HepG2 (cell line): Measurements from ENCODE around the gene PRKAR1B. TPM values are rescaled to one million over a fixed set of nuclear protein-coding genes. Genes with fewer than 3 reads are reported as not detected.

Experiments
- ATAC-seq: fragments of 200-7000 bp; cut with Tn5 transposase; 3 replicates; pipeline ENCODE4 v1.9.1; 2020; ENCODE audit warnings: mild to moderate bottlenecking, moderate library complexity
- BruUV-seq: library from RNA; stranded (reverse); fragments of 400-500 nt; replicated peaks from 2 replicates; lab custom pipeline; 2021; lab: Mats Ljungman, UMichigan
- CTCF ChIA-PET: fragments of 300-600 bp; formaldehyde crosslinking; extraction: SDS; loops from one replicate; lab custom pipeline; 2021; ENCODE audit warnings: low total read pairs, inconsistent platforms, low intra/inter-chr PET ratio; lab: Yijun Ruan, JAX
- POLR2A ChIA-PET: fragments of 350-600 bp; sonication (Branson Sonifier 250); formaldehyde crosslinking; loops from one replicate; lab custom pipeline; 2020; ENCODE audit warnings: antibody characterized with exemption, inconsistent platforms; lab: Yijun Ruan, JAX
- DNase-seq: peaks from one replicate; pipeline ENCODE4 v3.0.0-alpha.2; 2015; ENCODE audit warnings: low spot score
- FAIRE-seq: peaks from 3 replicates; lab custom pipeline; 2011; peaks lifted over from hg19 to GRCh38; lab: Jason Lieb, UNC
- H2AFZ ChIP-seq: one replicate; pipeline ENCODE4 v1.6.1; 2011; ENCODE audit warnings: low read length, inconsistent platforms
- H3K27ac ChIP-seq: fragments of 300-600 bp; 3 replicates; pipeline ENCODE4 v1.8.0; 2011; ENCODE audit warnings: mixed run types, mild to moderate bottlenecking, mixed read lengths, low read length, inconsistent platforms; ENCODE audit not compliant: insufficient read depth; ENCODE audit errors: extremely low read length
- H3K27me3 ChIP-seq, 2 experiments: fragments of 200-600 bp in 1 of 2; 2 replicates in 1 of 2; 3 replicates in 1 of 2; pipeline versions ENCODE4 v1.6.0 to v1.8.0; 2011; ENCODE audit warnings: low read length in 2 of 2, mild to moderate bottlenecking in 2 of 2, moderate library complexity in 2 of 2, inconsistent platforms in 1 of 2; ENCODE audit not compliant: insufficient read depth in 2 of 2, control insufficient read depth in 1 of 2
- H3K36me3 ChIP-seq, 2 experiments: fragments of 200-600 bp in 1 of 2; replicated peaks in 1 of 2; 2 replicates in 1 of 2; 3 replicates in 1 of 2; pipeline versions ENCODE4 v1.5.1 to v1.8.0; 2011; ENCODE audit warnings: low read length in 2 of 2, inconsistent platforms in 1 of 2; ENCODE audit not compliant: insufficient read depth in 2 of 2, control insufficient read depth in 1 of 2
- H3K4me1 ChIP-seq: 2 replicates; pipeline ENCODE4 v1.5.1; 2012; ENCODE audit warnings: low read length, inconsistent platforms; ENCODE audit not compliant: insufficient read depth
- H3K4me2 ChIP-seq: 2 replicates; pipeline ENCODE4 v1.6.0; 2011; ENCODE audit warnings: low read depth, low read length, inconsistent platforms
- H3K4me3 ChIP-seq, 3 experiments: fragments of 200-600 bp in 1 of 3; sonication (generic), shearing (Covaris generic) in 1 of 3; replicated peaks in 1 of 3; 2 replicates each; pipeline ENCODE4 v1.5.1; 2011 to 2016; ENCODE audit warnings: low read length in 3 of 3, inconsistent platforms in 2 of 3, low read depth in 2 of 3, mild to moderate bottlenecking in 2 of 3, control low read depth in 1 of 3, mixed read lengths in 1 of 3; ENCODE audit not compliant: insufficient read depth in 1 of 3
- H3K79me2 ChIP-seq: one replicate; pipeline ENCODE4 v1.6.1; 2011; ENCODE audit warnings: low read length, inconsistent platforms; ENCODE audit not compliant: insufficient read depth
- H3K9ac ChIP-seq: 2 replicates; pipeline ENCODE4 v1.6.0; 2011; ENCODE audit warnings: mild to moderate bottlenecking, low read depth, low read length, inconsistent platforms; ENCODE audit not compliant: insufficient read depth
- H3K9me3 ChIP-seq: 2 replicates; pipeline ENCODE4 v1.5.1; 2012; ENCODE audit warnings: mild to moderate bottlenecking, low read length
- H4K20me1 ChIP-seq: 2 replicates; pipeline ENCODE4 v1.6.0; 2011; ENCODE audit warnings: inconsistent platforms, mild to moderate bottlenecking, low read length, moderate library complexity; ENCODE audit not compliant: insufficient read depth
- FOXK2 ChIP-seq: fragments of 450-650 bp; IDR thresholded peaks from 2 replicates; pipeline ENCODE4 v1.6.1; 2016
- NR2F2 ChIP-seq: IDR thresholded peaks from 2 replicates; pipeline ENCODE4 v1.6.1; 2012; ENCODE audit warnings: low read depth, inconsistent platforms, borderline replicate concordance
- ZNF430 ChIP-seq: sonication (generic); formaldehyde crosslinking; IDR thresholded peaks from 2 replicates; pipeline ENCODE4 v1.9.0; 2021; ENCODE audit warnings: mild to moderate bottlenecking, missing genetic modification reagents
- WGBS: methylation state at CpG from one replicate; pipeline ENCODE4 v1.1.6; 2017; ENCODE audit warnings: low lambda C conversion rate; 5-methylcytosine and 5-hydroxymethylcytosine counted together
- in situ Hi-C: cut with HindIII; loops from 2 replicates; pipeline ENCODE4 v1.10.0; 2017; ENCODE audit warnings: low pct_unique_long_range_greater_than_20kb; ENCODE audit not compliant: extremely low pct_ligation_motif_present
- intact Hi-C: fragments of 100-400 bp; cut with micrococcal nuclease; formaldehyde crosslinking; loops from one replicate; pipeline ENCODE4 v1.10.0; 2022; ENCODE audit not compliant: unreplicated experiment
- polyA plus RNA-seq, 8 experiments: library from polyadenylated mRNA; depleted of rRNA in 3 of 8; stranded (reverse) in 7 of 8; unstranded in 1 of 8; fragments of >200 nt; fragmentation: Illumina TruSeq in 4 of 8; extraction: Trizol in 4 of 8; gene quantifications; 2 replicates each; pipeline versions ENCODE4 v1.2.1 to v1.2.3, GENCODE V29; 2011 to 2016; ENCODE audit warnings: low read depth in 4 of 8, missing spikeins in 1 of 8, mixed read lengths in 1 of 8; ENCODE audit not compliant: insufficient read depth in 1 of 8
- total RNA-seq, 5 experiments: library from RNA; depleted of rRNA; stranded (reverse); fragments of >200 nt; fragmentation: Illumina TruSeq; extraction: Trizol; gene quantifications; 2 replicates each; pipeline ENCODE4 v1.2.3, GENCODE V29; 2016; ENCODE audit warnings: low read depth in 1 of 5
- TF ChIP-seq, protein P1 (sequence below): IDR thresholded peaks from 2 replicates; pipeline ENCODE4 v1.6.1; 2016; ENCODE audit warnings: low read depth, control low read depth
- TF ChIP-seq, protein P2 (sequence below): sonication (generic); formaldehyde crosslinking; IDR thresholded peaks from 2 replicates; pipeline ENCODE4 v1.8.0; 2022; ENCODE audit warnings: low read depth, missing genetic modification reagents
- TF ChIP-seq, protein P3 (sequence below): sonication (generic); formaldehyde crosslinking; conservative IDR thresholded peaks from 2 replicates; pipeline ENCODE4 v1.4.0; 2020; ENCODE audit warnings: missing genetic modification reagents

The PRKAR1B gene
- total and polyA plus RNA-seq, 2 of the 13 experiments (the other 11 are each of a cell fraction or from before 2014, with no cell fraction given) = 7.9 to 28.2 TPM

DNA sequence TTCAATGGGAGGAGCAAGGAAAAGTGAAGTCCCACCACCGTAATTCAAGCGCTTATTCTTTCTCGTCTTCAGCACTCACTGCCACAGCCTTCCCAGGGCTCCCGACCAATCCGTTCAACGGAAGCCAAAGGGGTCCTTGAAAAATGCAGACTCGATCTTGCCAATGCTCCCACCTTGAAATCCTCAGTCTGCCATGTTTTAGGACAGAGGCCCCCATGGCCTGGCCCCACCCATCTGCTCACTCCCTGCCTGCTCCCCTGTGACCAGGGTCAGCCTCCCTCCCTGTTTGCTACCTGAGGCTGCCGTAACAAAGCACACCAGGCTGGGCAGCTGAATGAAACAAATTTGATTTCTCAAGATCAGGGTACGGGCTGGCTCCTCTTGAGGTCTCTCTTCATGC, 3.5 kb downstream of the PRKAR1B start:
- CTCF ChIA-PET = no interaction called here
- no peak overlapping the region for H3K27ac ChIP-seq
- no TSS peak for BruUV-seq
- peaks cover 5% of the 10 kb centered on the region; the same call in 1 of the 2 replicates for H3K9me3 ChIP-seq
- FAIRE-seq = no peak
- peaks cover 4 to 14% of the 10 kb centered on the region in 2 experiments; a peak in 2 of 5 replicates for H3K36me3 ChIP-seq
- no peak overlapping the region for H3K4me3 ChIP-seq
- WGBS = 98% methylated on average over 8 of the region's 9 CpGs
- H3K4me1 ChIP-seq = peaks cover 25% of the 10 kb centered on the region
- H4K20me1 ChIP-seq = no peaks in the 10 kb centered on the region
- TF ChIP-seq ZNF430 (CRISPR knock-in tag) (no peak), NR2F2 (no peak), FOXK2 (no peak)
- TF ChIP-seq, protein P1, sequence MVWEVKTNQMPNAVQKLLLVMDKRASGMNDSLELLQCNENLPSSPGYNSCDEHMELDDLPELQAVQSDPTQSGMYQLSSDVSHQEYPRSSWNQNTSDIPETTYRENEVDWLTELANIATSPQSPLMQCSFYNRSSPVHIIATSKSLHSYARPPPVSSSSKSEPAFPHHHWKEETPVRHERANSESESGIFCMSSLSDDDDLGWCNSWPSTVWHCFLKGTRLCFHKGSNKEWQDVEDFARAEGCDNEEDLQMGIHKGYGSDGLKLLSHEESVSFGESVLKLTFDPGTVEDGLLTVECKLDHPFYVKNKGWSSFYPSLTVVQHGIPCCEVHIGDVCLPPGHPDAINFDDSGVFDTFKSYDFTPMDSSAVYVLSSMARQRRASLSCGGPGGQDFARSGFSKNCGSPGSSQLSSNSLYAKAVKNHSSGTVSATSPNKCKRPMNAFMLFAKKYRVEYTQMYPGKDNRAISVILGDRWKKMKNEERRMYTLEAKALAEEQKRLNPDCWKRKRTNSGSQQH (CRISPR knock-in tag) = no peak
- TF ChIP-seq, protein P2, sequence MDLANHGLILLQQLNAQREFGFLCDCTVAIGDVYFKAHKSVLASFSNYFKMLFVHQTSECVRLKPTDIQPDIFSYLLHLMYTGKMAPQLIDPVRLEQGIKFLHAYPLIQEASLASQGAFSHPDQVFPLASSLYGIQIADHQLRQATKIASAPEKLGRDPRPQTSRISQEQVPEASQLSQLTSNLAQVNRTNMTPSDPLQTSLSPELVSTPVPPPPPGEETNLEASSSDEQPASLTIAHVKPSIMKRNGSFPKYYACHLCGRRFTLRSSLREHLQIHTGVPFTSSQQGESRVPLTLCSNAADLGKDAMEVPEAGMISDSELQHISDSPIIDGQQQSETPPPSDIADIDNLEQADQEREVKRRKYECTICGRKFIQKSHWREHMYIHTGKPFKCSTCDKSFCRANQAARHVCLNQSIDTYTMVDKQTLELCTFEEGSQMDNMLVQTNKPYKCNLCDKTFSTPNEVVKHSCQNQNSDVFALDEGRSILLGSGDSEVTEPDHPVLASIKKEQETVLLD = no peak
- TF ChIP-seq, protein P3, sequence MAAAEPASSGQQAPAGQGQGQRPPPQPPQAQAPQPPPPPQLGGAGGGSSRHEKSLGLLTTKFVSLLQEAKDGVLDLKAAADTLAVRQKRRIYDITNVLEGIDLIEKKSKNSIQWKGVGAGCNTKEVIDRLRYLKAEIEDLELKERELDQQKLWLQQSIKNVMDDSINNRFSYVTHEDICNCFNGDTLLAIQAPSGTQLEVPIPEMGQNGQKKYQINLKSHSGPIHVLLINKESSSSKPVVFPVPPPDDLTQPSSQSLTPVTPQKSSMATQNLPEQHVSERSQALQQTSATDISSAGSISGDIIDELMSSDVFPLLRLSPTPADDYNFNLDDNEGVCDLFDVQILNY (CRISPR knock-in tag) = no peak
- H3K79me2 ChIP-seq = peaks cover 27% of the 10 kb centered on the region
- in situ Hi-C loops = no loop called here
- H2AFZ ChIP-seq = no peak overlapping the region
- no peaks in the 10 kb centered on the region; a peak in 1 of 5 replicates for H3K27me3 ChIP-seq
- DNase-seq = no peak
- no peak overlapping the region for H3K9ac ChIP-seq
- H3K4me2 ChIP-seq = no peak overlapping the region
- ATAC-seq = no peak
- intact Hi-C loops = no loop called here
- POLR2A ChIA-PET = no interaction called here
